ENCODE measurements around the gene MRPL52. TPM values are rescaled to one million over a fixed set of nuclear protein-coding genes. Genes with fewer than 3 reads are reported as not detected.

Gene MRPL52
- total RNA-seq, 1 experiment from 2014 or later = 134 TPM

DNA sequence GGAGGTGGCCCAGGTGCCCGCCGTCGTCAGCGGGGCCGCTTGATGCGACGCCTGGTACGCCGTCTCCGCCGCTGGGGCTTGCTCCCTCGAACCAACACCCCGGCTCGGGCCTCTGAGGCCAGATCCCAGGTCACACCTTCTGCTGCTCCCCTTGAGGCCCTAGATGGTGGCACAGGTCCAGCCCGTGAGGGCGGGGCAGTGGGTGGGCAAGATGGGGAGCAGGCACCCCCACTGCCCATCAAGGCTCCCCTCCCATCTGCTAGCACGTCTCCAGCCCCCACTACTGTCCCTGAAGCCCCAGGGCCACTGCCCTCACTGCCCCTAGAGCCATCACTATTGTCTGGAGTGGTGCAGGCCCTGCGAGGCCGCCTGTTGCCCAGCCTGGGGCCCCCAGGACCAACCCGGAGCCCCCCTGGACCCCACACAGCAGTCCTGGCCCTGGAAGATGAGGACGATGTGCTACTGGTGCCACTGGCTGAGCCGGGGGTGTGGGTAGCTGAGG lies 47.4 kb downstream of the MRPL52 start:
- no TSS peak for BruUV-seq (replicated peaks)
- no peaks in the 10 kb centered on the region for H3K27me3 ChIP-seq (ENCODE audit: insufficient read depth, low read length)
- intact Hi-C loops (cut with micrococcal nuclease) = no loop called here
- no peaks in the 10 kb centered on the region for H3K9me2 ChIP-seq (ENCODE audit: insufficient read depth)
- H3K27ac ChIP-seq (ENCODE audit: low read depth, low read length) = no peak overlapping the region
- no peaks in the 10 kb centered on the region for H3K79me2 ChIP-seq (ENCODE audit: insufficient read depth, low read length)
- H3K9me3 ChIP-seq (ENCODE audit: control insufficient read depth in 1 of 2, insufficient read depth in 1 of 2, low read depth in 1 of 2, low read length in 2 of 2) = no peaks in the 10 kb centered on the region
- H3K4me2 ChIP-seq (ENCODE audit: low read length) = no peak overlapping the region
- H3K9ac ChIP-seq (ENCODE audit: low read length) = no peak overlapping the region
- peaks cover 0 to 8% of the 10 kb centered on the region in 2 experiments; a peak in 3 of 4 replicates for H3K4me1 ChIP-seq (ENCODE audit: control insufficient read depth in 1 of 2, insufficient read depth in 2 of 2, low read length in 2 of 2)
- H4K20me1 ChIP-seq (ENCODE audit: insufficient read depth) = no peaks in the 10 kb centered on the region
- no peak overlapping the region for H3K4me3 ChIP-seq (replicated peaks in 1 of 2; ENCODE audit: low read depth in 1 of 2, low read length in 2 of 2)
- no peak overlapping the region for H2AFZ ChIP-seq (ENCODE audit: low read depth, low read length, poor library complexity, severe bottlenecking)
- ATAC-seq (no peak), DNase-seq (ENCODE audit: low read depth, low spot score) (no peak)
- peaks cover 3% of the 10 kb centered on the region in 2 experiments; a peak in 1 of 4 replicates for H3K36me3 ChIP-seq (ENCODE audit: control insufficient read depth in 1 of 2, insufficient read depth in 2 of 2, low read length in 2 of 2)
- TF ChIP-seq, protein P1, sequence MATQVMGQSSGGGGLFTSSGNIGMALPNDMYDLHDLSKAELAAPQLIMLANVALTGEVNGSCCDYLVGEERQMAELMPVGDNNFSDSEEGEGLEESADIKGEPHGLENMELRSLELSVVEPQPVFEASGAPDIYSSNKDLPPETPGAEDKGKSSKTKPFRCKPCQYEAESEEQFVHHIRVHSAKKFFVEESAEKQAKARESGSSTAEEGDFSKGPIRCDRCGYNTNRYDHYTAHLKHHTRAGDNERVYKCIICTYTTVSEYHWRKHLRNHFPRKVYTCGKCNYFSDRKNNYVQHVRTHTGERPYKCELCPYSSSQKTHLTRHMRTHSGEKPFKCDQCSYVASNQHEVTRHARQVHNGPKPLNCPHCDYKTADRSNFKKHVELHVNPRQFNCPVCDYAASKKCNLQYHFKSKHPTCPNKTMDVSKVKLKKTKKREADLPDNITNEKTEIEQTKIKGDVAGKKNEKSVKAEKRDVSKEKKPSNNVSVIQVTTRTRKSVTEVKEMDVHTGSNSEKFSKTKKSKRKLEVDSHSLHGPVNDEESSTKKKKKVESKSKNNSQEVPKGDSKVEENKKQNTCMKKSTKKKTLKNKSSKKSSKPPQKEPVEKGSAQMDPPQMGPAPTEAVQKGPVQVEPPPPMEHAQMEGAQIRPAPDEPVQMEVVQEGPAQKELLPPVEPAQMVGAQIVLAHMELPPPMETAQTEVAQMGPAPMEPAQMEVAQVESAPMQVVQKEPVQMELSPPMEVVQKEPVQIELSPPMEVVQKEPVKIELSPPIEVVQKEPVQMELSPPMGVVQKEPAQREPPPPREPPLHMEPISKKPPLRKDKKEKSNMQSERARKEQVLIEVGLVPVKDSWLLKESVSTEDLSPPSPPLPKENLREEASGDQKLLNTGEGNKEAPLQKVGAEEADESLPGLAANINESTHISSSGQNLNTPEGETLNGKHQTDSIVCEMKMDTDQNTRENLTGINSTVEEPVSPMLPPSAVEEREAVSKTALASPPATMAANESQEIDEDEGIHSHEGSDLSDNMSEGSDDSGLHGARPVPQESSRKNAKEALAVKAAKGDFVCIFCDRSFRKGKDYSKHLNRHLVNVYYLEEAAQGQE (IDR thresholded peaks at IDR 0.05; ENCODE audit: low read depth) = no peak
- TF ChIP-seq CBX3 (IDR thresholded peaks at IDR 0.05; ENCODE audit: low read depth) = no peak
- RAD21 ChIA-PET (ENCODE audit: low non-redundant PET in 1 of 2, low total read pairs in 2 of 2, uncharacterized antibody in 2 of 2, unreplicated experiment in 2 of 2) = no interaction called here
- POLR2A ChIA-PET = no interaction called here
- CTCF ChIA-PET = no interaction called here

DNA sequence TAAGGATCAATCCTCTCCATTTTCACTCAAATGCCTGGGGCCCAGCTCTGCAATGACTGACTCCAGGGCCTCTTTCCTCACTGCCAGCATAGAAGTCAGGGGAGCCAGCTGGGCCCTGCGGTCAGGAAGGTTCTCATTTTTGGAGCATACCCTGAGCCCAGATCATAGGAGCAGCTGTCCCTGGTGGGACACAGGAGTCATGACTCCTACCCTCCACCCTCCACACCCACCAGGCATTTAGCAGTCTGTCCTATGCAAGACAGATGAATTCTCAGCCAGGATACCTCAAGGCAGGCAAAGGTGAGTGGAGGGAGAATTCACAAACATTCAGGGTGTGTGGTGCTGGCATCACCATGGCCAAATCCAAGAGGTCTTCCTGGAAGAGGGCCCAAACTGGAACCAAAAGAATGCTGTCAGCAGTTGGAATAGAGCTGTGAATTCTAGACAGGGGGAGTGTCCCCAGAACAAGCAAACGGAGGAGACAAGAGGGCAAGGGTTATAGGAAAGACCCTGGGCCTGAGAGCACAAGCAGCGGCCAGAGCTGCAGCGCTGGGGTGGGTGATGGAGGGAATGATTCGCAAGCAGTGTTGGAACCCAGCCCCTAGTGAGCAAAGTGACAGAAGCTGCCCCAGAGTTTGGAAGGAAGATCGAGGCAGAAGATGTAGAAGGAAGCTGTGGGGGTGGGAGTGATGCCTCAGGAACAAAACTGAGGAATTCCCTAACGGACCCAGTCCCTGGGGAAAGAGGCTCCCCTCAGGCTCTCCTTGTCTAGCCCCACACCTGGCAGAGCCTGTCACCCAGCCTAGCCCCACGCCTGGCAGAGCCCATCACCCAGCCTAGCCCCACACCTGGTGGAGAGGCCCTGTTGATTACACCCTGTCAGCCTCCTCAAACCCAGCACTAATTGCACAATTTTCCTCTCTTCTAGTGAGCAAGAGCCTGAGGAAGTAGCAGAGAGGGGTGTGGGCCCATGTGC lies 48.9 kb downstream of the MRPL52 start:
- Histone ChIP-seq H3K4me2 (ENCODE audit: low read length) (no peak overlapping the region), H3K4me3 (replicated peaks in 1 of 2; ENCODE audit: low read depth in 1 of 2, low read length in 2 of 2) (no peak overlapping the region), H3K79me2 (ENCODE audit: insufficient read depth, low read length) (no peaks in the 10 kb centered on the region), H3K4me1 (ENCODE audit: control insufficient read depth in 1 of 2, insufficient read depth in 2 of 2, low read length in 2 of 2) (peaks cover 9 to 12% of the 10 kb centered on the region in 2 experiments; a peak in 3 of 4 replicates), H3K27me3 (ENCODE audit: insufficient read depth, low read length) (no peaks in the 10 kb centered on the region), H4K20me1 (ENCODE audit: insufficient read depth) (no peaks in the 10 kb centered on the region), H3K9me2 (ENCODE audit: insufficient read depth) (no peaks in the 10 kb centered on the region), H3K9me3 (ENCODE audit: control insufficient read depth in 1 of 2, insufficient read depth in 1 of 2, low read depth in 1 of 2, low read length in 2 of 2) (no peaks in the 10 kb centered on the region), H3K27ac (ENCODE audit: low read depth, low read length) (no peak overlapping the region), H2AFZ (ENCODE audit: low read depth, low read length, poor library complexity, severe bottlenecking) (no peak overlapping the region), H3K36me3 (ENCODE audit: control insufficient read depth in 1 of 2, insufficient read depth in 2 of 2, low read length in 2 of 2) (peaks cover 3% of the 10 kb centered on the region in 2 experiments; a peak in 1 of 4 replicates), H3K9ac (ENCODE audit: low read length) (no peak overlapping the region)
- no peak for DNase-seq (ENCODE audit: low read depth, low spot score)
- ChIA-PET POLR2A (no interaction called here), CTCF (no interaction called here), RAD21 (ENCODE audit: low non-redundant PET in 1 of 2, low total read pairs in 2 of 2, uncharacterized antibody in 2 of 2, unreplicated experiment in 2 of 2) (interaction anchor here in 1 of 2 experiments (0.6 kb wide), 1 partner anchor 322 kb away, joined by 3 read pairs; no protein-coding TSS in a partner anchor)
- TF ChIP-seq FOSL1 (IDR thresholded peaks at IDR 0.05; ENCODE audit: low read depth) (no peak), EZH2 (IDR thresholded peaks at IDR 0.05) (no peak), CEBPB (IDR thresholded peaks at IDR 0.05; ENCODE audit: low read depth) (no peak), TCF7L2 (IDR thresholded peaks at IDR 0.05; ENCODE audit: borderline replicate concordance, extremely low read depth, insufficient read depth, insufficient read length) (no peak)
- BruUV-seq (replicated peaks) = no TSS peak
- no peak for ATAC-seq
- intact Hi-C loops (cut with micrococcal nuclease) = no loop called here
